H9 (cell line): Measurements from ENCODE around the gene DYDC1. TPM values are rescaled to one million over a fixed set of nuclear protein-coding genes. Genes with fewer than 3 reads are reported as not detected.

Experiments
- DNase-seq: peaks from one replicate; pipeline ENCODE4 v3.0.0-alpha.2; 2017
- H2AFZ ChIP-seq: one replicate; pipeline ENCODE4 v1.6.1; 2013; ENCODE audit warnings: mild to moderate bottlenecking, low read length, control low read depth, moderate library complexity
- H2AK5ac ChIP-seq: 2 replicates; pipeline ENCODE4 v1.6.1; 2013; ENCODE audit warnings: low read length, control low read depth, mixed read lengths; ENCODE audit not compliant: insufficient read length
- H2BK120ac ChIP-seq: one replicate; pipeline ENCODE4 v1.6.1; 2013; ENCODE audit warnings: low read depth, mild to moderate bottlenecking, low read length, control low read depth, inconsistent platforms; ENCODE audit not compliant: poor library complexity, severe bottlenecking
- H2BK12ac ChIP-seq: 2 replicates; pipeline ENCODE4 v1.6.1; 2013; ENCODE audit warnings: low read length, control low read depth, mixed read lengths, low read depth; ENCODE audit not compliant: insufficient read length
- H2BK15ac ChIP-seq: 2 replicates; pipeline ENCODE4 v1.6.1; 2013; ENCODE audit warnings: low read depth, low read length, control low read depth
- H2BK20ac ChIP-seq: one replicate; pipeline ENCODE4 v1.6.1; 2013; ENCODE audit warnings: low read depth, mild to moderate bottlenecking, low read length, control low read depth, inconsistent platforms; ENCODE audit not compliant: poor library complexity, severe bottlenecking
- H2BK5ac ChIP-seq: 2 replicates; pipeline ENCODE4 v1.6.1; 2013; ENCODE audit warnings: low read length, control low read depth, mixed read lengths; ENCODE audit not compliant: insufficient read length
- H3K14ac ChIP-seq: 2 replicates; pipeline ENCODE4 v1.6.1; 2013; ENCODE audit warnings: low read length, control low read depth; ENCODE audit not compliant: insufficient read depth
- H3K18ac ChIP-seq: 2 replicates; pipeline ENCODE4 v1.6.1; 2013; ENCODE audit warnings: low read depth, mild to moderate bottlenecking, mixed read lengths, low read length, control low read depth; ENCODE audit not compliant: insufficient read length
- H3K23ac ChIP-seq: 2 replicates; pipeline ENCODE4 v1.6.1; 2013; ENCODE audit warnings: low read length, control low read depth, mixed read lengths, low read depth; ENCODE audit not compliant: insufficient read length
- H3K23me2 ChIP-seq: 2 replicates; pipeline ENCODE4 v1.6.1; 2013; ENCODE audit warnings: low read depth, mild to moderate bottlenecking, mixed read lengths, low read length, control low read depth; ENCODE audit not compliant: insufficient read length, poor library complexity, severe bottlenecking
- H3K27ac ChIP-seq: 2 replicates; pipeline ENCODE4 v1.5.1; 2013; ENCODE audit warnings: low read length, control low read depth, mixed read lengths, low read depth; ENCODE audit not compliant: insufficient read length
- H3K27me3 ChIP-seq: 2 replicates; pipeline ENCODE4 v1.6.1; 2013; ENCODE audit warnings: low read length, control low read depth, inconsistent platforms; ENCODE audit not compliant: insufficient read depth
- H3K4ac ChIP-seq: 2 replicates; pipeline ENCODE4 v1.6.1; 2013; ENCODE audit warnings: low read depth, mild to moderate bottlenecking, control low read depth, inconsistent platforms, low read length, moderate library complexity
- H3K4me1 ChIP-seq: 2 replicates; pipeline ENCODE4 v1.6.1; 2013; ENCODE audit warnings: low read length, control low read depth, inconsistent platforms; ENCODE audit not compliant: insufficient read depth
- H3K4me2 ChIP-seq: 2 replicates; pipeline ENCODE4 v1.6.1; 2013; ENCODE audit warnings: low read length, control low read depth, mixed read lengths; ENCODE audit not compliant: insufficient read length, insufficient read depth
- H3K56ac ChIP-seq: 2 replicates; pipeline ENCODE4 v1.6.1; 2013; ENCODE audit warnings: low read depth, mild to moderate bottlenecking, mixed read lengths, low read length, control low read depth; ENCODE audit not compliant: insufficient read length
- H3K79me1 ChIP-seq: 2 replicates; pipeline ENCODE4 v1.6.1; 2013; ENCODE audit warnings: low read depth, mild to moderate bottlenecking, moderate library complexity, low read length, control low read depth, inconsistent platforms; ENCODE audit not compliant: insufficient read depth, poor library complexity, severe bottlenecking
- H3K79me2 ChIP-seq: 2 replicates; pipeline ENCODE4 v1.6.1; 2013; ENCODE audit warnings: low read length, control low read depth, inconsistent platforms; ENCODE audit not compliant: insufficient read depth
- H3K9ac ChIP-seq: 2 replicates; pipeline ENCODE4 v1.6.1; 2013; ENCODE audit warnings: low read length, control low read depth, mixed read lengths; ENCODE audit not compliant: insufficient read length; ENCODE audit errors: extremely low read depth
- H3K9me3 ChIP-seq: one replicate; pipeline ENCODE4 v1.6.1; 2013; ENCODE audit warnings: low read depth, low read length, inconsistent platforms; ENCODE audit not compliant: control insufficient read depth
- H3T11ph ChIP-seq: one replicate; pipeline ENCODE4 v1.6.1; 2013; ENCODE audit warnings: mild to moderate bottlenecking, low read length, control low read depth, inconsistent platforms
- H4K20me1 ChIP-seq: one replicate; pipeline ENCODE4 v1.6.1; 2013; ENCODE audit not compliant: control insufficient read depth, insufficient read length, insufficient read depth
- H4K5ac ChIP-seq: 2 replicates; pipeline ENCODE4 v1.6.1; 2013; ENCODE audit warnings: low read depth, mild to moderate bottlenecking, mixed read lengths, low read length, control low read depth; ENCODE audit not compliant: insufficient read length
- H4K8ac ChIP-seq: replicated peaks from 2 replicates; pipeline ENCODE4 v1.6.1; 2013; ENCODE audit warnings: low read length, control low read depth, mixed read lengths, low read depth; ENCODE audit not compliant: insufficient read length
- H4K91ac ChIP-seq: 2 replicates; pipeline ENCODE4 v1.6.1; 2013; ENCODE audit warnings: low read depth, mild to moderate bottlenecking, moderate library complexity, mixed read lengths, low read length, control low read depth; ENCODE audit not compliant: insufficient read length
- H3K27ac Mint-ChIP-seq, 3 experiments: 2 replicates in 2 of 3; 3 replicates in 1 of 3; pipeline ENCODE4 v1.8.0; 2020 to 2021; ENCODE audit warnings: mixed read lengths in 3 of 3, mild to moderate bottlenecking in 1 of 3, moderate library complexity in 1 of 3
- H3K27me3 Mint-ChIP-seq: 2 replicates; pipeline ENCODE4 v1.8.0; 2021; ENCODE audit warnings: low read depth, mild to moderate bottlenecking, moderate library complexity, mixed read lengths
- H3K36me3 Mint-ChIP-seq, 3 experiments: 2 replicates in 2 of 3; 3 replicates in 1 of 3; pipeline ENCODE4 v1.8.0; 2020 to 2021; ENCODE audit warnings: low read depth in 3 of 3, mixed read lengths in 3 of 3; ENCODE audit not compliant: insufficient read depth in 1 of 3
- H3K4me1 Mint-ChIP-seq, 2 experiments: 2 replicates each; pipeline ENCODE4 v1.8.0; 2020; ENCODE audit warnings: mixed read lengths in 2 of 2
- H3K4me3 Mint-ChIP-seq, 2 experiments: 2 replicates in 1 of 2; 3 replicates in 1 of 2; pipeline ENCODE4 v1.8.0; 2020 to 2021; ENCODE audit warnings: mild to moderate bottlenecking in 2 of 2, mixed read lengths in 2 of 2, moderate library complexity in 1 of 2
- H3K9me3 Mint-ChIP-seq, 2 experiments: 2 replicates in 1 of 2; 3 replicates in 1 of 2; pipeline ENCODE4 v1.8.0; 2020; ENCODE audit warnings: mild to moderate bottlenecking in 2 of 2, mixed read lengths in 2 of 2, moderate library complexity in 1 of 2
- WGBS: extraction: QIAGEN DNeasy Blood & Tissue Kit; methylation state at CpG from one replicate; pipeline ENCODE4 v1.1.7; 2013; ENCODE audit warnings: missing lambda C conversion rate, low lambda C conversion rate, mixed read lengths; ENCODE audit not compliant: insufficient read length; ENCODE audit errors: extremely low coverage; 5-methylcytosine and 5-hydroxymethylcytosine counted together
- total RNA-seq: library from RNA; stranded (reverse); gene quantifications from 2 replicates; pipeline ENCODE4 v1.2.1, GENCODE V29; 2021
- TF ChIP-seq, protein P1 (sequence below): fragments of 200-600 bp; sonication (generic); conservative IDR thresholded peaks from 3 replicates; pipeline ENCODE4 v1.8.0; 2021; ENCODE audit warnings: antibody characterized with exemption, mild to moderate bottlenecking

Gene DYDC1
- total RNA-seq, 1 experiment from 2014 or later, result not detected

DNA sequence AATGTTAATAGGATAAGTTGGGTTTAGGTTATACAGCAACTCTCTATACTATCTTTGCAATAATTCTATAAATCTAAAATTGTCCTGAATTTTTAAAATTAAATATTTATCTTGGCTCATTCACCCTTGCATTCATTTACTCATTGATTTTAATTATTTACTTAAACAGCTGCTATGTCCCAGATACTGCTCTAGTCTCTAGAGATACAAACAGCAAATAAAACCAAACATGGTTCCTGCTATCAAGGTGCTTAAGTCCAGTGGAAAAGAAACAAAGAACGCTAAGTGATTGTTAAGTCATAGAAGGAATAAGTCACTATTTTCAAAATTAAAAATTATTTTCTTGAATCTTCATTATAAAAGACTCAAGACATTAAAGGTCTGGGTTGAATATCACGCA lies 37.2 kb downstream of the DYDC1 start:
- H3K4ac ChIP-seq, result no peak overlapping the region
- no peak overlapping the region for H3K4me3 Mint-ChIP-seq
- H4K5ac ChIP-seq, result no peak overlapping the region
- H3K79me2 ChIP-seq, result no peaks in the 10 kb centered on the region
- H3K4me1 Mint-ChIP-seq, result peaks cover 0 to 5% of the 10 kb centered on the region in 2 experiments; a peak in 2 of 4 replicates
- H3K23ac ChIP-seq, result no peak overlapping the region
- no peaks in the 10 kb centered on the region for H3K9me3 ChIP-seq
- no peak overlapping the region for H3K18ac ChIP-seq
- no peak for DNase-seq
- no peaks in the 10 kb centered on the region for H3K23me2 ChIP-seq
- no peaks in the 10 kb centered on the region; a peak in 1 of 7 replicates for H3K36me3 Mint-ChIP-seq
- no peak overlapping the region for H3K4me2 ChIP-seq
- H3K9me3 Mint-ChIP-seq, result no peaks in the 10 kb centered on the region
- no CpG with 5 or more reads among the region's 2 CpGs for WGBS
- H3K79me1 ChIP-seq, result no peaks in the 10 kb centered on the region
- no peak overlapping the region for H3K27ac ChIP-seq
- no peak overlapping the region for H2BK15ac ChIP-seq
- H2BK120ac ChIP-seq, result no peak overlapping the region
- TF ChIP-seq, protein P1, sequence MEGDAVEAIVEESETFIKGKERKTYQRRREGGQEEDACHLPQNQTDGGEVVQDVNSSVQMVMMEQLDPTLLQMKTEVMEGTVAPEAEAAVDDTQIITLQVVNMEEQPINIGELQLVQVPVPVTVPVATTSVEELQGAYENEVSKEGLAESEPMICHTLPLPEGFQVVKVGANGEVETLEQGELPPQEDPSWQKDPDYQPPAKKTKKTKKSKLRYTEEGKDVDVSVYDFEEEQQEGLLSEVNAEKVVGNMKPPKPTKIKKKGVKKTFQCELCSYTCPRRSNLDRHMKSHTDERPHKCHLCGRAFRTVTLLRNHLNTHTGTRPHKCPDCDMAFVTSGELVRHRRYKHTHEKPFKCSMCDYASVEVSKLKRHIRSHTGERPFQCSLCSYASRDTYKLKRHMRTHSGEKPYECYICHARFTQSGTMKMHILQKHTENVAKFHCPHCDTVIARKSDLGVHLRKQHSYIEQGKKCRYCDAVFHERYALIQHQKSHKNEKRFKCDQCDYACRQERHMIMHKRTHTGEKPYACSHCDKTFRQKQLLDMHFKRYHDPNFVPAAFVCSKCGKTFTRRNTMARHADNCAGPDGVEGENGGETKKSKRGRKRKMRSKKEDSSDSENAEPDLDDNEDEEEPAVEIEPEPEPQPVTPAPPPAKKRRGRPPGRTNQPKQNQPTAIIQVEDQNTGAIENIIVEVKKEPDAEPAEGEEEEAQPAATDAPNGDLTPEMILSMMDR, result no peak
- H3T11ph ChIP-seq, result no peak overlapping the region
- no peaks in the 10 kb centered on the region for H3K27me3 ChIP-seq
- no peak overlapping the region for H4K91ac ChIP-seq
- H2AK5ac ChIP-seq, result no peak overlapping the region
- H3K14ac ChIP-seq, result no peak overlapping the region
- no peak overlapping the region for H3K56ac ChIP-seq
- H4K20me1 ChIP-seq, result no peaks in the 10 kb centered on the region
- H2BK20ac ChIP-seq, result no peak overlapping the region
- H3K27me3 Mint-ChIP-seq, result 0 out of 2 replicates have a peak, but pooled peaks cover 2% of the 10 kb centered on the region
- H3K4me1 ChIP-seq, result no peaks in the 10 kb centered on the region
- no peak overlapping the region for H2BK12ac ChIP-seq
- H2AFZ ChIP-seq, result no peak overlapping the region
- H2BK5ac ChIP-seq, result no peak overlapping the region
- H4K8ac ChIP-seq, result no peak overlapping the region
- H3K27ac Mint-ChIP-seq, result no peak overlapping the region
- H3K9ac ChIP-seq, result no peak overlapping the region
